H1 (cell line): ENCODE data around the gene COL8A1. TPM values are rescaled to one million over a fixed set of nuclear protein-coding genes. Genes with fewer than 3 reads are reported as not detected.

Experiments
- CTCF ChIA-PET: fragments of 300-600 bp; sonication (Branson Sonifier 250); formaldehyde crosslinking; loops from one replicate; lab custom pipeline; 2021; ENCODE audit not compliant: partially characterized antibody; lab: Charles Lee
- POLR2A ChIA-PET: fragments of 300-600 bp; sonication (Branson Sonifier 250); formaldehyde crosslinking; loops from one replicate; lab custom pipeline; 2021; ENCODE audit warnings: inconsistent platforms; ENCODE audit not compliant: partially characterized antibody; lab: Charles Lee
- DNase-seq, 2 experiments: peaks; one replicate each; pipeline versions ENCODE4 v3.0.0 to v3.0.0-alpha.2; 2010 to 2022; ENCODE audit warnings: low spot score in 2 of 2, low read depth in 1 of 2, mixed read lengths in 1 of 2
- FAIRE-seq: peaks from 2 replicates; lab custom pipeline; 2011; peaks lifted over from hg19 to GRCh38; lab: Jason Lieb, UNC
- H2AFZ ChIP-seq: 2 replicates; pipeline ENCODE4 v1.8.1; 2012; ENCODE audit warnings: low read length, inconsistent platforms
- H2AK5ac ChIP-seq: 2 replicates; pipeline ENCODE4 v1.6.1; 2013; ENCODE audit warnings: low read depth, low read length
- H2BK120ac ChIP-seq: replicated peaks from 2 replicates; pipeline ENCODE3; 2013; ENCODE audit warnings: low read depth, low read length, inconsistent platforms
- H2BK12ac ChIP-seq: 2 replicates; pipeline ENCODE4 v1.6.1; 2013; ENCODE audit warnings: low read depth, low read length
- H2BK15ac ChIP-seq: 2 replicates; pipeline ENCODE4 v1.6.1; 2013; ENCODE audit warnings: low read length
- H2BK20ac ChIP-seq: 2 replicates; pipeline ENCODE4 v1.6.1; 2013; ENCODE audit warnings: low read length
- H2BK5ac ChIP-seq: 2 replicates; pipeline ENCODE4 v1.6.1; 2013; ENCODE audit warnings: low read depth, low read length
- H3K14ac ChIP-seq: 2 replicates; pipeline ENCODE4 v1.6.1; 2013; ENCODE audit warnings: inconsistent platforms; ENCODE audit not compliant: insufficient read length
- H3K18ac ChIP-seq: 2 replicates; pipeline ENCODE4 v1.6.1; 2013; ENCODE audit warnings: low read length; ENCODE audit errors: extremely low read depth
- H3K23ac ChIP-seq: 2 replicates; pipeline ENCODE4 v1.6.1; 2013; ENCODE audit warnings: inconsistent platforms; ENCODE audit not compliant: insufficient read length
- H3K23me2 ChIP-seq: 2 replicates; pipeline ENCODE4 v1.6.1; 2013; ENCODE audit warnings: low read depth, low read length
- H3K27ac ChIP-seq: 2 replicates; pipeline ENCODE4 v1.6.1; 2011; ENCODE audit warnings: low read depth, low read length, inconsistent platforms
- H3K27me3 ChIP-seq, 4 experiments: replicated peaks in 1 of 4; 1 replicate in 1 of 4; 2 replicates in 3 of 4; pipeline versions ENCODE4 v1.6.1 to v1.8.1; 2011 to 2013; ENCODE audit warnings: low read length in 3 of 4, mild to moderate bottlenecking in 3 of 4, inconsistent platforms in 2 of 4, mixed read lengths in 2 of 4, moderate library complexity in 1 of 4; ENCODE audit not compliant: control insufficient read depth in 3 of 4, insufficient read depth in 3 of 4; ENCODE audit errors: extremely low read depth in 1 of 4
- H3K36me3 ChIP-seq, 4 experiments: 2 replicates each; pipeline versions ENCODE4 v1.6.1 to v1.8.1; 2011 to 2013; ENCODE audit warnings: mild to moderate bottlenecking in 4 of 4, low read length in 3 of 4, moderate library complexity in 2 of 4, control low read depth in 1 of 4, inconsistent platforms in 1 of 4; ENCODE audit not compliant: insufficient read depth in 4 of 4, control insufficient read depth in 2 of 4
- H3K4ac ChIP-seq: replicated peaks from 2 replicates; pipeline ENCODE3; 2013; ENCODE audit warnings: low read length, low read depth, mixed read lengths, inconsistent platforms; ENCODE audit not compliant: insufficient read length
- H3K4me1 ChIP-seq, 4 experiments: replicated peaks in 1 of 4; 1 replicate in 1 of 4; 2 replicates in 3 of 4; pipeline versions ENCODE4 v1.6.1 to v1.8.1; 2011 to 2013; ENCODE audit warnings: low read length in 3 of 4, inconsistent platforms in 2 of 4, mixed read lengths in 1 of 4; ENCODE audit not compliant: insufficient read depth in 4 of 4, control insufficient read depth in 3 of 4
- H3K4me2 ChIP-seq, 2 experiments: 2 replicates each; pipeline versions ENCODE4 v1.6.1 to v1.8.1; 2011 to 2013; ENCODE audit warnings: low read depth in 2 of 2, low read length in 2 of 2, control low read depth in 1 of 2, inconsistent platforms in 1 of 2, mild to moderate bottlenecking in 1 of 2; ENCODE audit not compliant: insufficient read depth in 1 of 2
- H3K4me3 ChIP-seq, 4 experiments: fragments of 200-600, 300-600 bp in 1 of 4; sonication (generic), shearing (Covaris generic), sonication (Bioruptor Twin) in 1 of 4; 2 replicates each; pipeline versions ENCODE4 v1.5.1 to v1.8.1; 2011 to 2016; ENCODE audit warnings: low read length in 4 of 4, low read depth in 3 of 4, control low read depth in 2 of 4, inconsistent platforms in 2 of 4, mild to moderate bottlenecking in 2 of 4, mixed read lengths in 1 of 4, moderate library complexity in 1 of 4; ENCODE audit not compliant: insufficient read depth in 2 of 4; ENCODE audit errors: extremely low read depth in 1 of 4
- H3K56ac ChIP-seq: replicated peaks from 2 replicates; pipeline ENCODE3; 2013; ENCODE audit warnings: low read depth, mild to moderate bottlenecking, mixed read lengths, low read length, inconsistent platforms; ENCODE audit not compliant: insufficient read length
- H3K79me1 ChIP-seq: 2 replicates; pipeline ENCODE4 v1.6.1; 2013; ENCODE audit warnings: low read depth, low read length, control low read depth
- H3K79me2 ChIP-seq, 2 experiments: 2 replicates each; pipeline versions ENCODE4 v1.6.1 to v1.8.1; 2012 to 2013; ENCODE audit warnings: low read length in 2 of 2, mild to moderate bottlenecking in 2 of 2, inconsistent platforms in 1 of 2; ENCODE audit not compliant: insufficient read depth in 2 of 2, control insufficient read depth in 1 of 2
- H3K9ac ChIP-seq, 4 experiments: replicated peaks in 1 of 4; 1 replicate in 1 of 4; 2 replicates in 3 of 4; pipeline versions ENCODE4 v1.6.1 to v1.8.1; 2011 to 2013; ENCODE audit warnings: low read depth in 3 of 4, low read length in 3 of 4, control low read depth in 2 of 4, mild to moderate bottlenecking in 2 of 4, moderate library complexity in 2 of 4, inconsistent platforms in 1 of 4; ENCODE audit errors: extremely low read depth in 1 of 4
- H3K9me3 ChIP-seq, 2 experiments: 2 replicates each; pipeline versions ENCODE4 v1.6.1 to v1.8.1; 2012 to 2013; ENCODE audit warnings: mild to moderate bottlenecking in 2 of 2, moderate library complexity in 2 of 2, control low read depth in 1 of 2, inconsistent platforms in 1 of 2, low read depth in 1 of 2, low read length in 1 of 2, mixed read lengths in 1 of 2; ENCODE audit not compliant: insufficient read depth in 2 of 2
- H4K20me1 ChIP-seq, 2 experiments: replicated peaks in 1 of 2; 2 replicates each; pipeline versions ENCODE3 to v1.8.1; 2011 to 2013; ENCODE audit warnings: inconsistent platforms in 2 of 2, low read length in 2 of 2, mild to moderate bottlenecking in 1 of 2; ENCODE audit not compliant: insufficient read depth in 2 of 2, control insufficient read depth in 1 of 2
- H4K5ac ChIP-seq: 2 replicates; pipeline ENCODE4 v1.6.1; 2013; ENCODE audit warnings: low read length, low read depth, mixed read lengths, inconsistent platforms; ENCODE audit not compliant: insufficient read length
- H4K8ac ChIP-seq: 2 replicates; pipeline ENCODE4 v1.8.0; 2013; ENCODE audit warnings: mild to moderate bottlenecking, moderate library complexity, low read length, inconsistent platforms; ENCODE audit not compliant: insufficient read depth; ENCODE audit errors: extremely low read depth
- H4K91ac ChIP-seq: replicated peaks from 2 replicates; pipeline ENCODE3; 2013; ENCODE audit warnings: low read length, mixed read lengths, inconsistent platforms; ENCODE audit not compliant: insufficient read length
- BRCA1 ChIP-seq: IDR thresholded peaks from 2 replicates; pipeline ENCODE4 v1.6.1; 2012; ENCODE audit warnings: low read depth, low read length, improper control_type of control experiment
- CBX5 ChIP-seq: fragments of 300-800, 300-1000 bp; sonication (generic); IDR thresholded peaks from 2 replicates; pipeline ENCODE4 v1.7.1; 2016; ENCODE audit warnings: antibody characterized with exemption, low read length, low read depth
- EP300 ChIP-seq, 2 experiments: IDR thresholded peaks; 1 replicate in 1 of 2; 2 replicates in 1 of 2; pipeline ENCODE4 v1.6.1; 2011 to 2012; ENCODE audit warnings: low read depth in 2 of 2, low read length in 2 of 2, mild to moderate bottlenecking in 2 of 2, borderline replicate concordance in 1 of 2, inconsistent platforms in 1 of 2, moderate library complexity in 1 of 2
- NANOG ChIP-seq: IDR thresholded peaks from 2 replicates; pipeline ENCODE4 v1.6.1; 2011; ENCODE audit warnings: low read length, low read depth, mild to moderate bottlenecking, inconsistent platforms; ENCODE audit not compliant: insufficient read depth, poor library complexity, severe bottlenecking
- POLR2AphosphoS5 ChIP-seq: IDR thresholded peaks from 2 replicates; pipeline ENCODE4 v1.6.1; 2011; ENCODE audit warnings: low read depth, low read length
- RAD21 ChIP-seq, 2 experiments: IDR thresholded peaks in 1 of 2; conservative IDR thresholded peaks in 1 of 2; 2 replicates each; pipeline ENCODE4 v1.6.1; 2011; ENCODE audit warnings: low read depth in 2 of 2, low read length in 2 of 2, improper control_type of control experiment in 1 of 2, inconsistent platforms in 1 of 2, mild to moderate bottlenecking in 1 of 2, moderate library complexity in 1 of 2
- SAP30 ChIP-seq: fragments of 300-600 bp; sonication (generic); IDR thresholded peaks from 2 replicates; pipeline ENCODE4 v1.7.1; 2012; ENCODE audit warnings: low read length, moderate library complexity, mild to moderate bottlenecking, inconsistent platforms; ENCODE audit not compliant: insufficient read depth, insufficient replicate concordance
- SP1 ChIP-seq: IDR thresholded peaks from 2 replicates; pipeline ENCODE4 v1.6.1; 2011; ENCODE audit warnings: low read depth, low read length
- SP2 ChIP-seq: IDR thresholded peaks from 2 replicates; pipeline ENCODE4 v1.6.1; 2012; ENCODE audit warnings: mild to moderate bottlenecking, low read length, inconsistent platforms
- TAF1 ChIP-seq: IDR thresholded peaks from 2 replicates; pipeline ENCODE4 v1.6.1; 2011; ENCODE audit warnings: mild to moderate bottlenecking, low read depth, low read length
- TAF7 ChIP-seq: optimal IDR thresholded peaks from 2 replicates; pipeline ENCODE3; 2011; ENCODE audit warnings: low read depth, mild to moderate bottlenecking, inconsistent platforms, low read length, moderate library complexity, borderline replicate concordance
- TBP ChIP-seq: IDR thresholded peaks from 2 replicates; pipeline ENCODE4 v1.6.1; 2011; ENCODE audit warnings: low read depth, low read length, improper control_type of control experiment
- TCF12 ChIP-seq: IDR thresholded peaks from 2 replicates; pipeline ENCODE4 v1.6.1; 2011; ENCODE audit warnings: low read depth, mild to moderate bottlenecking, low read length
- YY1 ChIP-seq: IDR thresholded peaks from 2 replicates; pipeline ENCODE4 v1.6.1; 2011; ENCODE audit warnings: low read depth, mild to moderate bottlenecking, low read length
- WGBS, 2 experiments: shearing (Covaris generic) in 1 of 2; methylation state at CpG; one replicate each; pipeline versions ENCODE4 v1.1.6 to v1.1.7; 2013 to 2015; ENCODE audit warnings: low lambda C conversion rate in 2 of 2, mixed read lengths in 2 of 2, inconsistent platforms in 1 of 2, low coverage in 1 of 2, missing lambda C conversion rate in 1 of 2; ENCODE audit not compliant: insufficient replicate concordance in 2 of 2, insufficient coverage in 1 of 2, insufficient read length in 1 of 2; ENCODE audit errors: extremely low coverage in 1 of 2, missing lambda C conversion rate in 1 of 2; 5-methylcytosine and 5-hydroxymethylcytosine counted together
- polyA plus RNA-seq, 7 experiments: library from polyadenylated mRNA; depleted of rRNA in 3 of 7; stranded (reverse) in 5 of 7; unstranded in 2 of 7; fragments of >200 nt in 5 of 7; fragments of 200-250 nt in 2 of 7; gene quantifications; 1 replicate in 5 of 7; 2 replicates in 1 of 7; 4 replicates in 1 of 7; pipeline versions ENCODE4 v1.2.1 to v1.2.3, GENCODE V29; 2011 to 2013; ENCODE audit warnings: missing spikeins in 2 of 7, mixed read lengths in 2 of 7
- total RNA-seq: library from RNA; stranded (reverse); fragmentation: NEBNext Ultra II Directional; extraction: Animal tissue kit (Norgen Biotek cat#: 25700); gene quantifications from 2 replicates; pipeline ENCODE4 v1.2.1, GENCODE V29; 2021

COL8A1 gene
- total and polyA plus RNA-seq, 2 of the 8 experiments (the other 6 are each of a cell fraction or from before 2014, with no cell fraction given): 0.21 to 1.2 TPM

GRCh38 chr3:99720985-99721632 is 82.7 kb downstream of the COL8A1 start:
- Histone ChIP-seq H4K91ac (no peak overlapping the region), H3K4me1 (peaks cover 0 to 5% (median 2%) of the 10 kb centered on the region in 4 experiments; a peak in 1 of 7 replicates), H2BK5ac (no peak overlapping the region), H2AK5ac (no peak overlapping the region), H3K9ac (no peak overlapping the region), H4K8ac (no peak overlapping the region), H3K14ac (no peak overlapping the region), H2BK15ac (no peak overlapping the region), H3K4me2 (no peak overlapping the region), H2BK20ac (no peak overlapping the region), H2BK12ac (peak overlapping the region; percentile 62; the same call in 1 of the 2 replicates), H3K4ac (no peak overlapping the region), H3K79me1 (no peaks in the 10 kb centered on the region), H3K23ac (no peak overlapping the region), H3K18ac (no peak overlapping the region), H3K36me3 (no peaks in the 10 kb centered on the region), H3K4me3 (no peak overlapping the region), H3K23me2 (no peaks in the 10 kb centered on the region), H2BK120ac (no peak overlapping the region), H3K27ac (no peak overlapping the region), H3K79me2 (no peaks in the 10 kb centered on the region), H3K27me3 (no peaks in the 10 kb centered on the region), H3K56ac (no peak overlapping the region), H2AFZ (0 out of 2 replicates have a peak overlapping the region, but pooled peaks have one; percentile 63), H4K20me1 (no peaks in the 10 kb centered on the region), H4K5ac (no peak overlapping the region), H3K9me3 (no peaks in the 10 kb centered on the region)
- ChIA-PET POLR2A (no interaction called here), CTCF (no interaction called here)
- 59% methylated on average over 8 of the region's 8 CpGs; no CpG with 5 or more reads in 1 of the 2 experiments for WGBS, 2 experiments
- no peak for DNase-seq
- FAIRE-seq: no peak
- no peak for TF ChIP-seq RAD21 (IDR thresholded peaks at IDR 0.05 in 1 of 2, conservative IDR thresholded peaks at IDR 0.05 in 1 of 2; ENCODE audit: low read depth in 2 of 2, low read length in 2 of 2)
- TF ChIP-seq TBP: no peak
- no peak for TF ChIP-seq NANOG
- no peak for TF ChIP-seq EP300 (IDR thresholded peaks at IDR 0.05; ENCODE audit: borderline replicate concordance in 1 of 2, low read depth in 2 of 2, low read length in 2 of 2)
- TF ChIP-seq SAP30: no peak
- TF ChIP-seq TCF12: no peak
- no peak for TF ChIP-seq BRCA1
- TF ChIP-seq YY1: no peak
- TF ChIP-seq CBX5: no peak
- no peak for TF ChIP-seq SP1
- TF ChIP-seq TAF7: no peak
- TF ChIP-seq POLR2AphosphoS5: no peak
- TF ChIP-seq SP2: no peak
- no peak for TF ChIP-seq TAF1
